Myocyte (in vitro differentiated cells): ENCODE measurements around the gene BTBD10. TPM values are rescaled to one million over a fixed set of nuclear protein-coding genes. Genes with fewer than 3 reads are reported as not detected.
A peak's percentile ranks its signal among the peaks of the same experiment; 100 is the strongest.

Source experiments
- DNase-seq: peaks from one replicate; pipeline ENCODE4 v3.0.0-alpha.2; 2012; ENCODE audit warnings: low read depth
- polyA plus RNA-seq: library from polyadenylated mRNA; unstranded; fragments of >200 nt; gene quantifications from one replicate; pipeline ENCODE4 v1.2.1, GENCODE V29; 2012; ENCODE audit warnings: missing spikeins
- total RNA-seq: library from RNA; depleted of rRNA; stranded (reverse); fragments of >200 nt; gene quantifications from 2 replicates; pipeline ENCODE4 v1.2.3, GENCODE V29; 2014

The BTBD10 gene
- 31.6 and 36.0 TPM in 2 replicates for total RNA-seq
- polyA plus RNA-seq: 26.6 TPM

- DNase-seq: peak; percentile 97
Measured at GRCh38 chr11:13462901-13463778, at the start of gene BTBD10. Gene BTBD10, minus strand, starts transcription at chr11:13463222. Its CDS starts 18,098 bp downstream, at chr11:13445124.

DNA sequence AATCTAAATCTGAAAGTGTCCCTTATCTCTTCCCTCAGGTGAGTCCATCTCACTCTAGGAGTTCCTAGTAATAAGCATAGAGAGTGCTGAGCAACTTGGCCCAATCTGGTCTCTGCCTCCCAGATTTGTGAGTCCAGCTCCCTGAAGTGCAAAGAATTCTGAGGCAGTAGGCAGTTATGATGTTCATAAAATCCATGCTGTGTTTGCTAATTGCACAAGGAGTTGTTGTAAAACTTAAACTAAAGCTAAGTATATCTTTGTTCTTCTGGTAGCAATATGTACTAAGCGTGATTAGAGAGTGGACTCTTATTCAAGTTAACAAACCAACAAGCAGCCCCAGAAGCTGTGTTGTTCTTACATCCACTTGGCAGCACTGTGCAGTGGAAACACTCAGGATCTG, 40.4 kb upstream of the BTBD10 start:
- no peak for DNase-seq

DNA sequence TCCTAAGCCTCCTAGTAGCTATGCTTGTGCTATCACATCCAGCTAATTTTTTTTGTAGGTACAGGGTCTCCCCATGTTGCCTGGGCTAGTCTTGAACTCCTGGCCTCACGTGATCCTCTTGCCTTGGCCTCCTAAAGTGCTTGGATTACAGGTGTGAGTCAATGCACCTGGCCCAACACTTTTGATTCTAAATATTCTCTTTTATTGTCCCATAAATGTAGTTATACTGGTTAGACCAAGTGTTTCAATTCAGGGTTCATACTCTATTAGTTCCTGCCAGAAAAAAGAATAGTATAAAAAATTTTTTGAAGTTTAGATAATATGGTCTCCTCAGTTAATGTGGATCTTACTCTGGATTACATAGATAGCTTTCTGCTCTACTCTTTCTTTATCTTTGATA, 39.5 kb upstream of the BTBD10 start:
- no peak for DNase-seq

GRCh38 chr11:13495929-13496328, 32.9 kb upstream of the BTBD10 start, which contains the start of gene PTH:
Gene PTH, minus strand, starts transcription at chr11:13495997. Its CDS starts 3,142 bp downstream, at chr11:13492855.
- DNase-seq: no peak

DNA sequence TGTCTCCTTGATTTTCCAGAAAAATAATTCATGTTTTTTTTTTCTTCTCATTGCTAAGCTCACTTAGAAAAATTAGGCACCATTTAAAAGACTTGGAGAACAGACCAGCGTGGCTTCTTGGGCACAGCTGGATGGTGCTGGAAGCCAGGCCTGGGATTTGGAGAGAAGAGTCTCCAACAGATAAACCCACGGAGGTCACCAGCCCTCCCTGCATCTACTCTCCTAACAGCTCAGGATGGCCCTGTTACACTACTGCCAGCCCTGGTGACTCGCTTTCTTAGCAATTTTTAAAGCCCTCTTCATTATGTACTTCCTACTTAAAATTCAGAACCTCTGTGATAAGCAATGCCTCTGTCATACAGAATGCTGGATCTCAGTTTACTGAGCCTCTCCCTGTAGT, 31.0 kb upstream of the BTBD10 start:
- no peak for DNase-seq

- peak; percentile 16 for DNase-seq
Measured at GRCh38 chr11:13487661-13488030, 24.6 kb upstream of the BTBD10 start.

DNA sequence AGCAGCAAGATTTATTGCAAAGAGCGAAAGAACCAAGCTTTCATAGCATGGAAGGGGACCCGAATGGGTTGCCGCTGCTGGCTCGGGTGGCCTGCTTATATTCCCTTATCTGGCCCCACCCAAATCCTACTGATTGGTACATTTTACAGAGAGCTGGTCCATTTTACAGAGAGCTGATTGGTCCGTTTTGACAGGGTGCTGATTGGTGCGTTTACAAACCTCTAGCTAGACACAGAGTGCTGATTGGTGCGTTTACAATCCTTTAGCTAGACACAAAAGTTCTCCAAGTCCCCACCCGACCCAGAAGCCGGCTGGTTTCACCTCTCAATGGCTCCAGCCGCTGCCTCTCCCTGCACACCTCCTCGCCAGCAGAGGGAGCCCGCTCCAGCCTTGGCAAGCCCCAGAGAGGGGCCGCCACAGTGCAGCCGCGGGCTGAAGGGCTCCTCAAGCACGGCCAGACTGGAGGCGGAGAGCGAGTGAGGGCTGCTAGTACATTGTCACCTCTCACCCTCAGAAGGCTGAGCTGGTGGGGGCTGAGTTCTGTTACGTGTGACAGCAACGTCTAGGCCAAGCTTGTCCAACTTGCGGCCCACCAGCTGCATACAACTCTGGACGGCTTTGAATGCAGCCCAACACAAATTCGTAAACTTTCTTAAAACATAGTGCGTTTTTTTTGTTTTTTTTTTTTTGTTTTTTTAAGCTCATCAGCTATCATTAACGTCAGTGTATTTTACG, 24.1 kb upstream of the BTBD10 start:
- DNase-seq: peak; percentile 42

DNA sequence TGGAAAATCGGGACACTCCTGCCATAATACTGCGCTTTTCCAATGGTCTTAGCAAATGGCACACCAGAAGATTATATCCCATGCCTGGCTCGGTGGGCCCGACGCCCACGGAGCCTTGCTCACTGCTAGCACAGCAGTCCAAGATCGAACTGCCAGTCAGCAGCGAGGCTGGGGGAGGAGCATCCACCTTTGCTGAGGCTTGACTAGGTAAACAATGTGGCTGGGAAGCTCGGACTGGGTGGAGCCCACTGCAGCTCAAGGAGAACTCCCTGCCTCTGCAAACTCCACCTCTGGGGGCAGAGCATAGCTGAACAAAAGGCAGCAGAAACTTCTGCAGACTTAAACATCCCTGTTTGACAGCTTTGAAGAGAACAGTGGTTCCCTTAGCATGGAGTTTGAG, 17.2 kb upstream of the BTBD10 start:
- DNase-seq: no peak

DNA sequence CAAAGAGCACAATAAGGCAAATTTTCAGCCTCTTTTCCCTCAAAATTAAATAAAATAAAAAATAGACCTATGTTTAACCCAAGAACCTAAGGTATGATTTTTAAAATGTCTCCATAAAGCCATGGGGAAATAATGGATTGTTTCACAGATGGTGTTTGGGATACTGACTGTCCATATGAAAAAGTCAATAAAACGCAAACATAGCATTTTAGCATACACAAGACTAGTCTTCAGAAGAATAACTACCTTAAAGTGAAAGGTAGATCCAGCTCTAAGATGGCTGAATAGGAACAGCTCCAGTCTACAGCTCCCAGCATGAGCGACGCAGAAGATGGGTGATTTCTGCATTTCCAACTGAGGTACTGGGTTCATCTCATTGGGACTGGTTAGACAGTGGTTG, 16.7 kb upstream of the BTBD10 start:
- DNase-seq: no peak

GRCh38 chr11:13475091-13475490, 12.1 kb upstream of the BTBD10 start:
- DNase-seq: no peak

- DNase-seq: no peak
Measured at GRCh38 chr11:13473013-13473722, 10.1 kb upstream of the BTBD10 start.

DNA sequence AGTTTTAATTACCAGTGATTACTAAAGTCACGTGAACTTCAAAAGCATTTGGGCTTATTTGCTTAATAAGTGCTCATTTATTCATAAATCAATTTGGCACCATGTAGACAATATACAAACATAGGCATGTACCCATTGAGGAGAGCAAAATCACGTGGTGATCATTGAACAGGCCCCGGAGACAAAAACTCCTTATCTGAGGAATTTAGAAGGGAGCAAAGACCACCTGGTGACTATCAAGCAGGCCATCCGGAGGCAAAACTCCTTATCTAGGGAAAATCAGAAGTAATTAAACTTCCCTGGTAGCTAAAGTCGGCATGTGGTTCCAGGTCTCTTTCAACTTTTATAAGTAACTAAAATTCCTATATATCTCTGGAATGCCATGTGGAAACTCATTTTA, 5.7 kb upstream of the BTBD10 start:
- DNase-seq: no peak

- peak; percentile 42 for DNase-seq
Measured at GRCh38 chr11:13465909-13466371, 2.9 kb upstream of the BTBD10 start.

- no peak for DNase-seq
Measured at GRCh38 chr11:13463779-13464290, 813 bp upstream of the BTBD10 start.

DNA sequence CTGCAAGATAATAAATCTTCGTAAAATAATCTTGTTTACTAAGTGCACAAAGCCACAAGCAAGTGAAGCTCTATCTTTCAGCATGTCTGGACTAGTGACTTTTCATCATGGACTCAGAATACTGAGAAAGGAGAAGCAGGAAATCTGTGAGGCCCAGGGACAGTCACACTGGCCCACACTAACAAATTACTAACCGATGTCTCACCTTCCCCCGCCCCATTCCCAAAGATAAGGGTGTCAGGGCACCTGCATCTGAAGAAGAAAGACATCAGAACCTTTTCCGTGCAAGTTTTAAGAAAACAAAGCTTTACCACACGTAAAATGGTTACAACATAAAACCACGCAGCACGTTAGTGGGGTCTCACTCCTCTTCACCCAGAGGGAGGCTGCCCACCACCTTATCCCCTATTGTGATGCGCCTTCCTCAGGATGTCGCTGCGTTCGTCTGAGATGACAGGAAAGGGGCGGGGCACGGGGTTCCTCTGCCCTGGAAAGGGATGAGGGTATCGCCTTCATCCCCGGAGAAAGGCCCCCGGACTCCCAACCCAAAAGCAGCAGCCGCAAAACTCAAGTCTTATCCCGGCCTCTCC, 616 bp downstream of the BTBD10 start:
- peak; percentile 61 for DNase-seq

GRCh38 chr11:13461291-13461690, 1.7 kb downstream of the BTBD10 start:
- DNase-seq: no peak

DNA sequence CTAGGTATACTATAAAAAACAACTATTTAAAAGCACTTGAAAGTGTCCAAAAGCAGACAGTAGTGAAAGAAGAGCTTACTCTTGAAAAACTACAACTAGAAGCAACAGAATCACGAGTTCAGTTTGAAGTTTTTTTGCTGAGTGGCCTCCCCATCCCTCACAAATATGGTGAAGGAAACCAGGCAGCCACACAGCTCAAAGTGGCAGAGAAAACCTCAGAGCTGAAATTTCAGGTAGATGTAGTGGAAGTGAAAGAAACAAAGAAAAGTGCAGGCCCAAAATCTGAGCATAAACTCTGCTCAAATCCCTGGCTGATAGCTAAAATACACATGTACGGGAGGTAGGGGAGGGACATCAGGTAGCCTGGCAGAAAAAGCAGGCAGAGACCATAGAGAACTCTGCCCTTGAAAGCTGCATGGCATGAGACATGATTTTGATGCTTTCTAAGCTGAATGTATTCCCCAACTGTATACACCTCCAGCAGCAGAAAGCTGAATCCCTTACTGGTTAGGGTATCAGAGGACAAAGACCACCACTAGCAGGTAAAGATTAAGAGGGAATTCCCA, 12.1 kb downstream of the BTBD10 start:
- no peak for DNase-seq

- no peak for DNase-seq
Measured at GRCh38 chr11:13449522-13449921, 13.5 kb downstream of the BTBD10 start.

GRCh38 chr11:13448876-13449275, 14.1 kb downstream of the BTBD10 start:
- DNase-seq: no peak

DNA sequence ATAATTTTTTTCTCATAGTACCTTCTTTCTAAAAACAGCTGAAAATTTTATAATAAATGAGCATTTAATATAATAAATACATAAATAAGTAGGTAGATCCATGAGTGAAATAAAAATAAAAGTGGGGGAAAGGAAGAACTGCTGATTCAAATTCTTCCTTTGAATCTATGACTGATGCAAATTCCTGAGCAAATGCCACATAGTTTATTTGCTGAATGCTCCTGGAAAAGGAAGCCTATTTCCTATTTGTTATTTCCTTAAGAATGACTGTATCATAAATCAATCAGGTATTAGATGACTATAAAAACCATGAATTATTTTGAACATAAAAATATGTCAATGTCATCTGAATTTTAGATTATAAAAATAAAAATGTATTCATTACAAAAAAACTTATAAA, 16.6 kb downstream of the BTBD10 start:
- DNase-seq: no peak

- DNase-seq: no peak
Measured at GRCh38 chr11:13445588-13445987, 17.4 kb downstream of the BTBD10 start.
